Activated T-cell treated with anti-CD3 and anti-CD28 coated beads, Interleukin-2, amount 50 U/mL, for 24 hours (primary cell): ENCODE data around the gene STK24.

ENCODE experiments used
- DNase-seq: peaks from one replicate; pipeline ENCODE4 v3.0.0-alpha.2; 2020
- H3K27ac Mint-ChIP-seq: 2 replicates; pipeline ENCODE4 v1.8.0; 2020; ENCODE audit warnings: mild to moderate bottlenecking, mixed read lengths
- H3K27me3 Mint-ChIP-seq: 2 replicates; pipeline ENCODE4 v1.8.0; 2020; ENCODE audit warnings: mixed read lengths
- H3K36me3 Mint-ChIP-seq: 2 replicates; pipeline ENCODE4 v1.8.0; 2020; ENCODE audit warnings: low read depth, mixed read lengths
- H3K4me1 Mint-ChIP-seq: 2 replicates; pipeline ENCODE4 v1.8.0; 2020; ENCODE audit warnings: low read depth, mixed read lengths
- H3K4me3 Mint-ChIP-seq: 2 replicates; pipeline ENCODE4 v1.8.0; 2020; ENCODE audit warnings: mild to moderate bottlenecking, moderate library complexity, mixed read lengths
- H3K9me3 Mint-ChIP-seq: 2 replicates; pipeline ENCODE4 v1.8.0; 2020; ENCODE audit warnings: mixed read lengths

The STK24 gene

GRCh38 chr13:98524391-98524790 lies 52.5 kb downstream of the STK24 start:
- Mint-ChIP-seq H3K27ac (peak overlapping the region; percentile 87), H3K9me3 (no peaks in the 10 kb centered on the region), H3K36me3 (peaks cover 28% of the 10 kb centered on the region), H3K4me1 (peaks cover 100% of the 10 kb centered on the region), H3K27me3 (no peaks in the 10 kb centered on the region), H3K4me3 (no peak overlapping the region)
- DNase-seq, result no peak

DNA sequence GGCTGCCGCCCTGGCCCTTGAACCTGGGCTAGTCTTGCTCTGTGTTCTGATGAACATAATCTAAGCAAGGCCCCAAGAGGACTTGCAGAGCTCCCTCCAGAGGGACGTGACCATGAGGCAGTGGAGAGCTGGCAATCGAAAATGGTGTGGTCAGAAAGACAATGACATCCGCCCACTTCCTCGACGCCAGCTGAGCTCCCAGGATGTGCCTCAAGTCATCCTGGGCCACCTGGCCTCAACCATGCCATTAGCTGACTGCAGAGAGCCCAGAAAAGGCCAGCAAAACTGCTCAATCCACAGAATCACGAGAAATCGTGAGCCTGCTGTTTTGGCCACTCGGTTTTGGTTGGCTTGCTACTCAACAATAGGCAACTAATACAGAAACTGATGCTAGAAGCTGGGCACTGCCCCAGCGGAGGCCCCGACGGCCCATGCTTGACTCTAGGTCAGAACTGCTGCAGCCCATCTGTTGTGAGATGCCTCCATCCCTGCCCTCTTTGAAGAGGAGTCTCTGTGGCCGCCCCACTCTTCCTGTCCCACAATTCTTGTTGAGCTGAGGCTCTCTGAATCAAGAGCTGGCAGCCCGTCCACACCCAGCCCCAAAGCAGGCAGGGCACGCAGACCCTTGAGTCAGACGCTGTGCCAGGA lies 53.3 kb downstream of the STK24 start:
- H3K4me3 Mint-ChIP-seq, result no peak overlapping the region
- no peak for DNase-seq

DNA sequence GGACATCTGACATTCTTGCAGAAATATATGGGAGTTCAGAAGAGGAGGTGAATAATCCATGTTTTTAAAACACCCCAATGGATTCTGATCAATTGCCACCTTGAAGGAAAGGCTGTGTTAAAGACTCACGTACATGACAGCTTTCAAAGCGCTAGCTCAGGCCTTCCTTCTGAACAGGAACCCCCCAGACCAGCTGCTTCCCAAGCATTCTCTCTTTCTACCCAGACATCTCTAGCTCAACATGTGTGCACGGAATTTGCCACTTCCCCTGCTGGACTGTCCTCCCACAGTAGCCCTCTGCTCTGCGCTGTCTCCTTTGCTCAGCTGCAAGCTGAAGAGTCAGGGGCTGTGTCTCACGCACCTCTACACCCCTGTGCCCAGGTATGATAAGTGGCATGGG lies 54.5 kb downstream of the STK24 start:
- H3K36me3 Mint-ChIP-seq, result peaks cover 38% of the 10 kb centered on the region
- H3K27ac Mint-ChIP-seq, result peak overlapping the region; percentile 87
- H3K27me3 Mint-ChIP-seq, result no peaks in the 10 kb centered on the region
- H3K9me3 Mint-ChIP-seq, result no peaks in the 10 kb centered on the region
- H3K4me3 Mint-ChIP-seq, result no peak overlapping the region
- H3K4me1 Mint-ChIP-seq, result peaks cover 100% of the 10 kb centered on the region
- DNase-seq, result no peak

More for the DNA sequence above, 53.3 kb downstream of the STK24 start:
- Mint-ChIP-seq H3K27me3 (no peaks in the 10 kb centered on the region), H3K4me1 (peaks cover 100% of the 10 kb centered on the region), H3K27ac (peak overlapping the region; percentile 87), H3K9me3 (no peaks in the 10 kb centered on the region), H3K36me3 (peaks cover 32% of the 10 kb centered on the region)

- DNase-seq, result no peak
- peak overlapping the region; percentile 87 for H3K27ac Mint-ChIP-seq
- H3K4me1 Mint-ChIP-seq, result peaks cover 100% of the 10 kb centered on the region
- H3K36me3 Mint-ChIP-seq, result peaks cover 38% of the 10 kb centered on the region
- no peaks in the 10 kb centered on the region for H3K9me3 Mint-ChIP-seq
- H3K4me3 Mint-ChIP-seq, result no peak overlapping the region
- no peaks in the 10 kb centered on the region for H3K27me3 Mint-ChIP-seq
Observed at GRCh38 chr13:98521461-98522247, 55.3 kb downstream of the STK24 start.

DNA sequence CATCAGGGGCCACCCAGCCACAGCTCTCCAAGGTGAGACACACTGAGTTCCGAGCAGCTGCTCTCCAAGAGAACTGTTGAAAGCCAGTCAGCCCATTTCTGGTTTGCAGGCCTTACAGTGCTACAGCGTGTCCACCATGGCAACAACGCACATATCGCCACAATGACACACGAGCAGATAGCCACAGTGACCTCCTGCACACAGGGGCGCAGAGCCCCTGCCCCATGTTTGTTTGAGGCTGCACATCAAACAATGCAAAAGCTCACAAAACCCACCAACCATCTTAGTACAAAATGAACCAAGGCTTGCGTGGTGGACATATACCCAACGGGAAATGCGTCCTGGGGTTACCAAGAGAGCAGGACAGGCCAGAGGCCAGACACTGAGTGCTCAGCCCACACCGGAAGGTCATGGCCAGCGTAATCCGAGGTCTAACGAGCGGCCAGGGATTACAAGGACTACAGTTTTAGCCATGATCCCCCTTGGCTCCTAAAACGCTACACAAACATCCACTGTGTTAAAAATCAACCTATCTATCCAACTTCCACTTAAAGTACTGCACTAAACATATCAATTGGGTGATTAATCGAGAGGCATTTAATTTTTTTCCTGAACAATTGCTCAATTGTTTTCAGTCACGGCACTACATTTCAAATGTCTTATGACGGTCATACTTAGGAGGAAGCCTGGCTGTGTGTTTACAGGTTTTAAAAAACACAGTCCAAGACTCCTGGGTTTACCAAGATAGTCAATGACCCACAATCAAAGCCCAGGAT lies 56.0 kb downstream of the STK24 start:
- peak overlapping the region; percentile 95 for H3K27ac Mint-ChIP-seq
- H3K4me3 Mint-ChIP-seq, result no peak overlapping the region

DNA sequence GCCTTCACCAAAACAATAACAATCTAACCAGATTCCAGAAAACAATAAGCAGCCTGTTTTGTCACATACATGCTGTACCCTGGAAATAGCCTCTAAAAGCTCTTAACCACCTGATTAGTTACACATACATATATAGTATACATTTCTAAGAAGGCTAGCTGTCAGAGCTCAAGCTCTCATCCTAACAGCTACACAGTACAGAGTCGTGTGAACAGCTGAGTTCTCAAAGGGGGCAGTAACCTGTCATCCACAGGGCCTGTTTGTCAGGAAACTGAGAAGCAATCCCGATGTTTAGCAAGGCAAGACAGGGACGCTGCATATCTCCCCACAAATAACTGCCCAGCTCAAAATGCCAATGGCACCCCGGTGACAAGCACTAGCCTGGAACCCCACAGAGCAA lies 56.9 kb downstream of the STK24 start:
- H3K4me3 Mint-ChIP-seq, result no peak overlapping the region
- no peaks in the 10 kb centered on the region for H3K27me3 Mint-ChIP-seq
- peaks cover 47% of the 10 kb centered on the region for H3K36me3 Mint-ChIP-seq
- H3K27ac Mint-ChIP-seq, result peak overlapping the region; percentile 95
- peaks cover 100% of the 10 kb centered on the region for H3K4me1 Mint-ChIP-seq
- no peaks in the 10 kb centered on the region for H3K9me3 Mint-ChIP-seq
- DNase-seq, result no peak

More for the DNA sequence above, 56.0 kb downstream of the STK24 start:
- H3K27me3 Mint-ChIP-seq, result no peaks in the 10 kb centered on the region
- H3K4me1 Mint-ChIP-seq, result peaks cover 100% of the 10 kb centered on the region
- no peaks in the 10 kb centered on the region for H3K9me3 Mint-ChIP-seq
- H3K36me3 Mint-ChIP-seq, result peaks cover 41% of the 10 kb centered on the region
- DNase-seq, result no peak

DNA sequence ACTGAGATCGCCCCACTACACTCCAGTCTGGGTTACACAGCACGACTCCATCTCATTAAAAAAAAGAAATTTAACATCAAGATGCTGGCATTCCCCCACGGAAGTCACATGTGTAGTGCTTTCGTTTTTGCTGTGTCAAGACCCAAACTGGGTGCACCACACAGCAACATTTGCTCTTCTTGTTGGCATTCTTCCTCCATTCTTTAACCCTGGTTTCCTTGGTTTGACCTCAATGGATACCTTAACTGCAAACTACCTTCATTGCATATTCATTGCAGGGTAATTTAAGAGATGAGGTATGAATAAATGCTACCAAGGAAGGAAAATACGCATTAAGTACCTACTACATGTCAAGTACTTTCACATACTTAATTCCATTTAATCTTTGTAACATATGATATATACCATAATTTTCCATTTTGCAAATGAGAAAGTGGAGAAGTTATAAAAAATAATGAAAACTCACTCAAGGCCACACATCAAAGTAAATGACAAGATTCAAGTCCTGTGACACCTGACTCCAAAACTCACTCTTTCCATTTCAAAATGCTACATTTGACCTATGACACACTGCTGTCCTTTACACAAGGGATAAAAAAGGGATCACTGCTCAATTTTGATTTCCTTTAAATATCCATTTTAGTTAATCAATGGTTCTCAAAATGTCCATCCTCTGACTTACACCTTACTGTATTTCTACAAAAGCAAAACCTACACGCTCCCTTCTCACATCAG lies 59.2 kb downstream of the STK24 start:
- no peak for DNase-seq
- H3K9me3 Mint-ChIP-seq, result no peaks in the 10 kb centered on the region
- peak overlapping the region; percentile 95 for H3K27ac Mint-ChIP-seq
- peak overlapping the region; percentile 46 for H3K4me3 Mint-ChIP-seq
- peaks cover 68% of the 10 kb centered on the region for H3K36me3 Mint-ChIP-seq
- peaks cover 100% of the 10 kb centered on the region for H3K4me1 Mint-ChIP-seq
- no peaks in the 10 kb centered on the region for H3K27me3 Mint-ChIP-seq

- Mint-ChIP-seq H3K27ac (peak overlapping the region; percentile 95), H3K9me3 (no peaks in the 10 kb centered on the region), H3K4me1 (peaks cover 98% of the 10 kb centered on the region), H3K36me3 (peaks cover 86% of the 10 kb centered on the region), H3K4me3 (peak overlapping the region; percentile 35), H3K27me3 (no peaks in the 10 kb centered on the region)
- DNase-seq, result no peak
Observed at GRCh38 chr13:98515818-98516465, 61.0 kb downstream of the STK24 start.

- H3K27me3 Mint-ChIP-seq, result no peaks in the 10 kb centered on the region
- peak overlapping the region; percentile 95 for H3K27ac Mint-ChIP-seq
- peaks cover 2% of the 10 kb centered on the region for H3K9me3 Mint-ChIP-seq
- H3K36me3 Mint-ChIP-seq, result peaks cover 96% of the 10 kb centered on the region
- H3K4me1 Mint-ChIP-seq, result peaks cover 98% of the 10 kb centered on the region
- H3K4me3 Mint-ChIP-seq, result peak overlapping the region; percentile 35
- DNase-seq, result no peak
Observed at GRCh38 chr13:98514288-98514687, 62.6 kb downstream of the STK24 start.

DNA sequence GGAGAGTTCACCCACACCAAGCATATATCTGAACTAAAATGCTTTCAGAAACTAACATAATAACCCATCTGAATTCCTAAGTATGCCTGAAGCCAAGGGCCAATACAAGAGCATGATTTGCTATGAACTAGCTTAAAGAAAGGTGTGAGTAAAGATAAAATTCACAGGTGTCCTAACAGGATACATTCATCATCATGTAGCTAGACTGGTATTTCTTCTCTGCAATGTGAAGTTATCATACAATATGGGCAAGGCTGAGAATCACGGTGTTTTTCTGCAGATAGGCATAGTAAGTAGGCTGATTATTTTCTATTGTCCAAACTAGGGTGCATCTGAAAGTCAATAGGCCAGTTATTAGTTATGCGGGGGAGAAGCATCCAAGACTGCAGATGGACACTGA lies 63.1 kb downstream of the STK24 start:
- Mint-ChIP-seq H3K4me1 (peaks cover 98% of the 10 kb centered on the region), H3K36me3 (peaks cover 91% of the 10 kb centered on the region), H3K9me3 (peaks cover 2% of the 10 kb centered on the region), H3K4me3 (peak overlapping the region; percentile 35), H3K27ac (peak overlapping the region; percentile 95), H3K27me3 (no peaks in the 10 kb centered on the region)
- no peak for DNase-seq

DNA sequence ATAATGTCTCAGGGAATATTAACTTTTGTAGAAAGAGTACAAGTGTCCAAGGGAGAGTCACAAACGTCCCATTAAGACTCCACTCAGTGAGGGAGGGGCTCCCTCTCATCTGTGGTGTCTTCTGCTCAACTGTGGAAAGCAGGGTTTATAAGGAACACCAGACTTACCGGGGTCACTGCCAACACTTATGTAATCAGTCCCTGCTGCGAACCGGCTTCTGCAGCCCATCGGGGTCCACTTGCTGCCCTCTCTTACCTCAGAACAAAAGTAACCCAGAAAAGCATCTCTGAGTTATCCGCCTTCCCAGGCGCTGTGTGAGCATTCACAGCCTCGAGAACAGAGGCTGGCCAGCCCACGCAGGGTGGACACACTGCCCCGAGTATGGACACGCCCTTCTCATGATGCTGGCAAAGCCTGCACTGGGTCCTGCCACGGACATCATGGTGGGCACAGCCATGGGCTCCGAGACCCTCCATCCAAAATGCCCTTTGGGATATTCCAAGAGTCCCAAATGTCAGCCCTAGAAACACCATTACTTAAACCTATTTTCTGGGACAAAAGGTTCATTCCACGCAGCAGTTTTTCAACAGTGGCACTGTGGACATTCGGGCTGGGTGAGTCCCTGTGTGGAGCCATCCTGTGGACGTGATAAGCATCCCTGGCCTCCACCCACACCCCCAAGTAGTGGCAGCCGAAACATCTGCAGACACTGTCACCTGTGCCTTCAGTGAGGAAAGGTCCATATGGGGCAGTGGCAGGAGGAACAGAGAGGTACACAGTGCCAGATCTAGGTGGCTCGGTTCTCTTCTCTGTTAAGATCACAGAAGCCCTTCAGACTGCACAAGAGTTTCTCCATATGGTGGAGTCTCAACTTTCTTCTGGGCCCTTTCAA lies 63.9 kb downstream of the STK24 start:
- peaks cover 90% of the 10 kb centered on the region for H3K36me3 Mint-ChIP-seq
- H3K4me3 Mint-ChIP-seq, result no peak overlapping the region
- no peaks in the 10 kb centered on the region for H3K27me3 Mint-ChIP-seq
- H3K27ac Mint-ChIP-seq, result peak overlapping the region; percentile 95
- H3K9me3 Mint-ChIP-seq, result peaks cover 2% of the 10 kb centered on the region
- DNase-seq, result no peak
- peaks cover 98% of the 10 kb centered on the region for H3K4me1 Mint-ChIP-seq

DNA sequence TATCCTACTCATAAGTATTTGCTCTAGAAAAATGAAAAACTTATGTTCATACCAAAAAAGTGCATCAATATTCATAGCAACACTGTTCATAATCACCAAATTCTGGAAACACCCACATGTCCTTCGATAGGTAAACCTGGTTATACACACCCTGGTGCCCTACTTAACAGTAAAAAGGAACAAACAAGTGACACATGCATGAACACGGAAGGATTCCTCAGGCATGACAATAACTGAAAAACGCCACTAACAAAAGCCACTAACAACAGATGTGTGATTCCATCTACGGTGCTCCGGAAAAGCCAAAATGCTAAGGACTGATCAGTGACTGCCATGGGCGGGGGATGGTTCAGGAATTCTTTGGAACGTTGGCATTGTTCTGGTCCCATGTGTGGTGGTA lies 65.5 kb downstream of the STK24 start:
- Mint-ChIP-seq H3K4me1 (peaks cover 96% of the 10 kb centered on the region), H3K4me3 (no peak overlapping the region), H3K9me3 (peaks cover 2% of the 10 kb centered on the region), H3K27me3 (no peaks in the 10 kb centered on the region), H3K27ac (peak overlapping the region; percentile 95), H3K36me3 (peaks cover 85% of the 10 kb centered on the region)
- DNase-seq, result no peak

GRCh38 chr13:98510156-98510509 lies 66.8 kb downstream of the STK24 start:
- peaks cover 85% of the 10 kb centered on the region for H3K36me3 Mint-ChIP-seq
- peak overlapping the region; percentile 95 for H3K27ac Mint-ChIP-seq
- DNase-seq, result no peak
- H3K27me3 Mint-ChIP-seq, result no peaks in the 10 kb centered on the region
- H3K9me3 Mint-ChIP-seq, result peaks cover 2% of the 10 kb centered on the region
- H3K4me3 Mint-ChIP-seq, result no peak overlapping the region
- peaks cover 96% of the 10 kb centered on the region for H3K4me1 Mint-ChIP-seq
